Right lobe of liver (tissue), 6 donors: ENCODE results near the gene CASP6. TPM values are rescaled to one million over a fixed set of nuclear protein-coding genes. Genes with fewer than 3 reads are reported as not detected.
"Not testable (repeated sequence)": the region's sequence is repeated elsewhere in the genome, so short reads cannot be mapped to it uniquely, and the experiment has no call there.

ENCODE experiments used
- ATAC-seq, 4 donors: fragments of 200-7000 bp; cut with Tn5 transposase; one replicate each; pipeline ENCODE4 v1.9.1; 2020; ENCODE audit warnings: mild to moderate bottlenecking in 4 of 4, moderate library complexity in 4 of 4
- DNase-seq, 3 donors: peaks; one replicate each; pipeline ENCODE4 v3.0.0-alpha.2; 2020
- H3K27ac ChIP-seq, 3 donors: fragments of 200-600 bp; one replicate each; pipeline ENCODE4 v1.8.0; 2022
- H3K27me3 ChIP-seq, 2 donors: fragments of 200-600 bp; one replicate each; pipeline ENCODE4 v1.8.0; 2022
- H3K36me3 ChIP-seq, 4 donors: fragments of 200-600 bp; sonication (generic) in 1 of 4; one replicate each; pipeline versions ENCODE4 v1.5.1 to v1.8.0; 2017 to 2022; ENCODE audit warnings: control low read depth in 1 of 4
- H3K4me1 ChIP-seq, 4 donors: fragments of 200-600 bp; sonication (generic) in 1 of 4; one replicate each; pipeline versions ENCODE4 v1.5.1 to v1.8.0; 2017 to 2022; ENCODE audit warnings: control low read depth in 1 of 4
- H3K4me3 ChIP-seq, 3 donors: fragments of 200-600 bp; one replicate each; pipeline ENCODE4 v1.8.0; 2022
- H3K9me3 ChIP-seq, 4 donors: fragments of 200-600 bp; sonication (generic) in 1 of 4; one replicate each; pipeline versions ENCODE4 v1.5.1 to v1.8.0; 2017 to 2022; ENCODE audit warnings: control low read depth in 1 of 4
- POLR2A ChIP-seq: fragments of 450-650 bp; IDR thresholded peaks from one replicate; pipeline ENCODE4 v1.6.1; 2017; ENCODE audit warnings: antibody characterized with exemption, mild to moderate bottlenecking
- WGBS: methylation state at CpG from one replicate; pipeline ENCODE4 v1.1.6; 2018; ENCODE audit warnings: low coverage, low lambda C conversion rate; ENCODE audit not compliant: insufficient coverage; ENCODE audit errors: missing lambda C conversion rate; 5-methylcytosine and 5-hydroxymethylcytosine counted together
- intact Hi-C, 2 donors: fragments of 100-400 bp; cut with DNase I; formaldehyde crosslinking; loops; one replicate each; pipeline versions ENCODE4 v1.11.2 to v1.14.1; 2022
- total RNA-seq, 6 experiments: library from RNA; depleted of rRNA in 2 of 6; stranded (reverse); fragments of >200 nt in 2 of 6; fragmentation: NEBNext Ultra II Directional in 3 of 6; extraction: Animal tissue kit (Norgen Biotek cat#: 25700) in 3 of 6; gene quantifications; one replicate each; pipeline versions ENCODE4 v1.1.0 to v1.2.4, GENCODE V29; 2016 to 2023
- TF ChIP-seq, protein P1 (sequence below), 4 donors: fragments of 200-600 bp in 3 of 4; fragments of 450-650 bp in 1 of 4; IDR thresholded peaks; one replicate each; pipeline versions ENCODE4 v1.5.1 to v1.8.0; 2016 to 2022; ENCODE audit warnings: antibody characterized with exemption in 4 of 4, mild to moderate bottlenecking in 2 of 4
- donor health status: DM: no; HTN: yes; CAD: no.
- donor health status: DM: no; HTN: no; CAD: no.
- donor health status: DM: no; HTN: no; CAD: no.
- donor health status: DM: no; HTN: yes; CAD: no.
- donor health status: DM: no; HTN: yes; CAD: no.

CASP6 gene
- total RNA-seq, 6 experiments from 2014 or later: 14.1 to 18.4 (median 15.3) TPM

DNA sequence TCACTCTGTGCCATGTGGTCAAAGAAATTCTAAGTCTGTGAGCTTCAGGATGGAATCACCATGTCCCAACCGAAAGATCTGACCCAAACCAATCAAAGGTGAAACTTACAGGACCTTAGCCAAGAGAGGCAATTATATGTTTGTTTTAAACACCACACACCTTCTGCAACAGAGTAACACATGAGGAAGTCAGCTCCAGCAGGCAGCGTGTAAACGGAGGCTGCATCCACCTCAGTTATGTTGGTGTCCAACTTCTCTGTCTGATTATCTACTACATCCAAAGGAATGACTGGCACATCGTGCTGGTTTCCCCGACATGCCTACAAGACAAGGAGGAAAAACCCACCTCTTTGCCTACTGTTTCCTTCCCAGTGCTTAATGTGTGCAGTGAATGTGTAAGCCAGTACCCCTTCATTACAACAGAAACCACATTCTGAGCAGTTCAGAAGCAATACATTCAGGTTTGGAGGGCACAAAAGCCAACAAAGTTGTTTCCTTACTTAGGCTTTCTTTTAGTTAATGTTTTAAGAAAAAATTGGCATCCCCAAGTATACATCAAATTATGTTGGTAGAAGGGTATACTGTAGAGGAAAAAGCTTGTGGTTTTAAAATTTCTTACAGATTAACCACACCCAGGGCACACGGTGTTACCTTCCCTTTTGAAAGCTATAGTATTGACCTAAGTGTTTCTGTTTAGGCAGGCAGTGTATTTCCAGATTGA is 12.4 kb downstream of the CASP6 start:
- no peak for ATAC-seq
- WGBS: 71% methylated on average over 6 of the region's 6 CpGs

DNA sequence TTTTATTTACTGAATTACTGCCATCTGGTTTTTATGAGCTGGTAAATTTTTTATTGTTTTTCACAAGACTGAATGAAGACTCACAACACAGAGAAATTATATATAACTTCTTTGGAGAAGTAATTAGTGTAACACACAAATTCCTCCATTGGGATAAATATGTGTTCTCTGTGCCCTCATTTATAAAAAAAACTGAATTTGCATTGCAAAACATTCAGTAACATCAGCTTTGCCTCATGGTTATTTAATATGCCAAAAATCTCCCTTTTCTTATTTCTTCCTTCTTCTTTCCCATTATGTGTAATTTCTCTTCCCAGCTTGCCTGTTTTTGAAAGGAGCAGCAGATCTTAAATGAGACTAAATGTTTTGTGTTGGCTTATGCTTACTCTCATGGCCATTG is 18.5 kb downstream of the CASP6 start:
- TF ChIP-seq POLR2A: no peak
- intact Hi-C loops: no loop called here
- no peak for ATAC-seq

More for the DNA sequence above, 12.4 kb downstream of the CASP6 start:
- Histone ChIP-seq H3K9me3 (no peaks in the 10 kb centered on the region), H3K27me3 (no peaks in the 10 kb centered on the region), H3K4me3 (no peak overlapping the region), H3K27ac (no peak overlapping the region), H3K4me1 (no peaks in the 10 kb centered on the region), H3K36me3 (peaks cover 0 to 42% (median 1%) of the 10 kb centered on the region in 4 donors)
- TF ChIP-seq, protein P1, sequence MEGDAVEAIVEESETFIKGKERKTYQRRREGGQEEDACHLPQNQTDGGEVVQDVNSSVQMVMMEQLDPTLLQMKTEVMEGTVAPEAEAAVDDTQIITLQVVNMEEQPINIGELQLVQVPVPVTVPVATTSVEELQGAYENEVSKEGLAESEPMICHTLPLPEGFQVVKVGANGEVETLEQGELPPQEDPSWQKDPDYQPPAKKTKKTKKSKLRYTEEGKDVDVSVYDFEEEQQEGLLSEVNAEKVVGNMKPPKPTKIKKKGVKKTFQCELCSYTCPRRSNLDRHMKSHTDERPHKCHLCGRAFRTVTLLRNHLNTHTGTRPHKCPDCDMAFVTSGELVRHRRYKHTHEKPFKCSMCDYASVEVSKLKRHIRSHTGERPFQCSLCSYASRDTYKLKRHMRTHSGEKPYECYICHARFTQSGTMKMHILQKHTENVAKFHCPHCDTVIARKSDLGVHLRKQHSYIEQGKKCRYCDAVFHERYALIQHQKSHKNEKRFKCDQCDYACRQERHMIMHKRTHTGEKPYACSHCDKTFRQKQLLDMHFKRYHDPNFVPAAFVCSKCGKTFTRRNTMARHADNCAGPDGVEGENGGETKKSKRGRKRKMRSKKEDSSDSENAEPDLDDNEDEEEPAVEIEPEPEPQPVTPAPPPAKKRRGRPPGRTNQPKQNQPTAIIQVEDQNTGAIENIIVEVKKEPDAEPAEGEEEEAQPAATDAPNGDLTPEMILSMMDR (IDR thresholded peaks at IDR 0.05): no peak
- no peak for TF ChIP-seq POLR2A
- DNase-seq: no peak
- intact Hi-C loops: loop anchor here in 1 of 2 donors (10.0 kb wide), 1 partner anchor 124 kb away; the partner anchor contains the start of gene GAR1

GRCh38 chr4:109683621-109684253 is 19.5 kb downstream of the CASP6 start:
- H3K36me3 ChIP-seq: peaks cover 0 to 2% (median 0%) of the 10 kb centered on the region in 4 donors
- no peak for TF ChIP-seq POLR2A
- TF ChIP-seq, protein P1 (IDR thresholded peaks at IDR 0.05): no peak
- 87% methylated on average over 4 of the region's 6 CpGs for WGBS
- no peak overlapping the region for H3K4me3 ChIP-seq
- H3K27me3 ChIP-seq: no peaks in the 10 kb centered on the region
- DNase-seq: no peak
- intact Hi-C loops: no loop called here
- H3K9me3 ChIP-seq: no peaks in the 10 kb centered on the region
- H3K4me1 ChIP-seq: no peaks in the 10 kb centered on the region
- no peak for ATAC-seq
- H3K27ac ChIP-seq: no peak overlapping the region

More for the DNA sequence above, 18.5 kb downstream of the CASP6 start:
- Histone ChIP-seq H3K27me3 (no peaks in the 10 kb centered on the region), H3K27ac (no peak overlapping the region), H3K4me1 (no peaks in the 10 kb centered on the region), H3K9me3 (no peaks in the 10 kb centered on the region), H3K4me3 (no peak overlapping the region), H3K36me3 (peaks cover 0 to 10% (median 0%) of the 10 kb centered on the region in 4 donors)
- no peak for DNase-seq

DNA sequence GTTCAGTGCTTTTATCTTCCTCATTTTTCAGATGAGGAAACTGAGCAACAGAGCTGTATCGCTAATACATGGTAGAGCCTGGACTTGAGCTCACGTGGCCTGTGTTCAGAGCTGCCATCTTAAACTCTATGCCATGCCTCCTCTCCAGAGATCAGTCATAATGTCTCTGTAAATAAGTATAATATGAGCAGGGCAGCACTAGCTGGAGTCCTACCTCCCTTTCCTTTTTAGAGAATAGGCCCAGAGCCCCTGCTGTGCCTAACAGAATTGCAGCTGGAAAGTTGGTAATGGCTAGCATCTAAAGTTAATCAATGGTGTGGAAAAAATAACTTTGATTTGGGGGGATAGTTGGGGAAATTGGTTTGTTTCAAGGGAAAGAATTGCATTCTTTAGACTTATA is 20.4 kb downstream of the CASP6 start:
- intact Hi-C loops: no loop called here
- Histone ChIP-seq H3K9me3 (no peaks in the 10 kb centered on the region), H3K4me1 (no peaks in the 10 kb centered on the region), H3K4me3 (no peak overlapping the region), H3K36me3 (no peaks in the 10 kb centered on the region), H3K27ac (no peak overlapping the region), H3K27me3 (no peaks in the 10 kb centered on the region)
- TF ChIP-seq POLR2A: no peak
- TF ChIP-seq, protein P1 (IDR thresholded peaks at IDR 0.05): no peak
- no peak for DNase-seq
- 94% methylated on average over 2 of the region's 2 CpGs for WGBS
- ATAC-seq: no peak

DNA sequence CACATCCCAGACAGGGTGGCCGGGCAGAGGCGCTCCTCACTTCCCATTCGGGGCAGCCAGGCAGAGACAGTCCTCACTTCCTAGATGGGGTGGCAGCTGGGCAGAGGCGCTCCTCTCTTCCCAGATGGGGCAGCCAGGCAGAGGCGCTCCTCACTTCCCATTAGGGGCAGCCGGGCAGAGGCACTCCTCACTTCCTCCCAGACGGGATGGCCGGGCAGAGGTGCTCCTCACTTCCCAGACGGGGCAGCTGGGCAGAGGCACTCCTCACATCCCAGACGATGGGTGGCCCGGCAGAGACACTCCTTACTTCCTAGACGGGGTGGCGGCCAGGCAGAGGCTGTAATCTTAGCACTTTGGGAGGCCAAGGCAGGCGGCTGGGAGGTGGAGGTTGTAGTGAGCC is 24.3 kb downstream of the CASP6 start:
- H3K27ac ChIP-seq, ATAC-seq, H3K36me3 ChIP-seq, H3K4me3 ChIP-seq, H3K27me3 ChIP-seq, H3K9me3 ChIP-seq, DNase-seq, intact Hi-C loops, H3K4me1 ChIP-seq: not testable (repeated sequence)
- no CpG with 5 or more reads among the region's 14 CpGs for WGBS

DNA sequence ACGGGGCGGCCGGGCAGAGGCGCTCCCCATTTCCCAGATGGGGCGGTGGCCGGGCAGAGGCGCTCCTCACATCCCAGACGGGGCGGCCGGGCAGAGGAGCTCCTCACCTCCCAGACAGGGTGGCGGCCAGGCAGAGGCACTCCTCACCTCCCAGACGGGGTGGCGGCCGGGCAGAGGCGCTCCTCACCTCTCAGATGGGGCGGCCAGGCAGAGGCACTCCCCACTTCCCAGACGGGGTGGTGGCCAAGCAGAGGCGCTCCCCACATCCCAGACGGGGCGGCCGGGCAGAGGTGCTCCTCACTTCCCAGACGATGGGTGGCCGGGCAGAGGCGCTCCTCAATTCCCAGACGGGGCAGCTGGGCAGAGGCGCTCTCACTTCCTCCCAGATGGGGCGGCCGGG is 24.8 kb downstream of the CASP6 start:
- H3K27me3 ChIP-seq, H3K36me3 ChIP-seq, H3K9me3 ChIP-seq, DNase-seq, H3K27ac ChIP-seq, intact Hi-C loops, H3K4me3 ChIP-seq, H3K4me1 ChIP-seq, ATAC-seq: not testable (repeated sequence)
- WGBS: no CpG with 5 or more reads among the region's 28 CpGs
